HUES6 (cell line): Measurements from ENCODE around the gene CNTNAP5.

ENCODE experiments used
- H3K27ac ChIP-seq: 2 replicates; pipeline ENCODE4 v1.7.0; 2013; ENCODE audit warnings: low read depth, mild to moderate bottlenecking, low read length, inconsistent platforms
- H3K27me3 ChIP-seq: 2 replicates; pipeline ENCODE4 v1.6.1; 2013; ENCODE audit warnings: low read length; ENCODE audit not compliant: control insufficient read depth, insufficient read depth
- H3K36me3 ChIP-seq: 2 replicates; pipeline ENCODE4 v1.6.1; 2013; ENCODE audit warnings: low read length; ENCODE audit not compliant: control insufficient read depth, insufficient read depth
- H3K4me1 ChIP-seq: 2 replicates; pipeline ENCODE4 v1.6.1; 2013; ENCODE audit warnings: low read length; ENCODE audit not compliant: control insufficient read depth, insufficient read depth
- H3K4me3 ChIP-seq: 2 replicates; pipeline ENCODE4 v1.5.1; 2013; ENCODE audit warnings: low read depth, low read length
- H3K9ac ChIP-seq: one replicate; pipeline ENCODE4 v1.6.1; 2013; ENCODE audit warnings: mild to moderate bottlenecking, low read length
- H3K9me3 ChIP-seq: 2 replicates; pipeline ENCODE4 v1.6.1; 2013; ENCODE audit warnings: low read depth, low read length; ENCODE audit not compliant: control insufficient read depth, insufficient read depth

The CNTNAP5 gene

DNA sequence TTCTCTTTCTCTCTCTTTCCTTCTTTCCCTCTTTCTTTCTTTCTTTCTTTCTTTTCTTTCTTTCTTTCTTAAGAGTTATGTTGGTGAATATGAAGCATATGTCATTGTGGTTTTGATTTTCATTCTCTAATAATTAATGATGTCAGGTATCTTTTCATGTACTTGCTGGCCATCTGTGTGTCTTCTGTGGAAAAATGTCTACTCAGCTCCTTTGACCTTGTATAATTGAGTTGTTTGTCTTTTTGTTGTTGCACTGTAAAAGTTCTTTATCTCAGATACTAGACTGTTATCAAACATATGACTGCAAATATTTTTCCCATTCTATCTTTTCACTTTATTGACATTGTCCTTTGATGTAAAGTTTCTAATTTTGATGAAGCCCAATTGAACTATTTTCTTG is 645.1 kb downstream of the CNTNAP5 start:
- no peak overlapping the region for H3K4me3 ChIP-seq
- H3K4me1 ChIP-seq, result 0 out of 2 replicates have a peak, but pooled peaks cover 2% of the 10 kb centered on the region
- H3K36me3 ChIP-seq, result no peaks in the 10 kb centered on the region
- H3K9me3 ChIP-seq, result no peaks in the 10 kb centered on the region
- H3K27me3 ChIP-seq, result no peaks in the 10 kb centered on the region
- H3K27ac ChIP-seq, result no peak overlapping the region
- H3K9ac ChIP-seq, result no peak overlapping the region

DNA sequence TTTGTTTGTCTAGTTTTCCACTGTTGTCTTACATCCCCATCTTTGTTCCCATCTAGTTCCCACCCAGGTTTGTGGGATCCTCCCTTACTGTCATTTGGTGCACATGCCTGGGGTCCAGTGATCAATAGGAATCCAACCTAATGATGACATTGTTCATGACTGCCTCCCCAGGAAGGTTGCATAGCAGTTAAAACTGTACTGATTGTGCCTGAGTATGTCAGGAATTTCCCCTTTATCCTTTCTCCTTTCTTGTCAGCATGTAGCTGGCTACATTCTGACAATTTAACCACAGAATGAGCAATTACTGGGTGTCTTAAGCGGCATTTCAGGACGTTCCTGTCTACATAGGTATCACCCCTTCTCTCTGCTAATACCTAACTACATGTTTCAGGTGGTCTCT is 653.0 kb downstream of the CNTNAP5 start:
- Histone ChIP-seq H3K9me3 (peaks cover 4% of the 10 kb centered on the region; the same call in 1 of the 2 replicates), H3K4me3 (no peak overlapping the region), H3K4me1 (no peaks in the 10 kb centered on the region), H3K27ac (no peak overlapping the region), H3K9ac (no peak overlapping the region), H3K27me3 (no peaks in the 10 kb centered on the region), H3K36me3 (no peaks in the 10 kb centered on the region)

DNA sequence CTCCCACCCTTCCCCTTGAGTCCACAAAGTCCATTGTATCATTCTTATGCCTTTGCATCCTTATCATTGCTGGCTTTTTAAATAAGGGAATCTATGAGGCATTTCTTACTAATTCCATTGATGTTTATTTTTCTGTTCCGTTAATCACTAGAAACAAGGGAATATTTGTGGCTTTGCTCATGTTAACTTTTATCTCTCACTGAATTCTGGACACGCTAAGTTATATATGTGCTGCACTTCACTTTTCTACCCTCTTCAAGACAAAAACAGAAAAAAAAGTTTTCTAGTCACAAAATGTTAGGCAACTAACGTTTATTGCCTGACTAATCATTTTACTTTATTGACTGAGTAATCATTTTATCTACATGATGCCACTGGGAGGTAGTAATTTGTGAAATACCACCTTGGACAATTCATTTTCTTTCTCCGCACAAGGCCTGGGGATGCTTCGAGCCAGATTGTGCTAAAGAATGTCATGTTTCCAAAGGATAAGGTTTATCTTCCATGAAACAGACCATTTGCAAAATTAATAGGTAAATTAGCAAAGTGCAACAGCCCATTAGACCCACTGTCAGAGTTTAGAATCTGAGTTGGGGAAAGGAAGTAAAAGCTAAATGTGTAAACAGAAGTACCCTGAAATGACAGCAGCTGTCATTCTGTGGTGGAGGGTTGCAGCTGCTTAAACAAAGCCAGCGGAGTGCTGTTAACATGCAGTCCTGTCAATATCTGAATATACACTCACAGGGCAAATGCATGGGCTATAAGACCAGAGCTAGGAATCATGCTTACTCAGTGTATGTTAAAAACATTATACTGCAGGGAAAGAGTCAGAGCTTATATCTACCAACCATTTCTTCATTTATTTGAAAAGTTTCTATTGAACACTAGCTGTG is 658.7 kb downstream of the CNTNAP5 start:
- Histone ChIP-seq H3K4me1 (no peaks in the 10 kb centered on the region), H3K9me3 (0 out of 2 replicates have a peak, but pooled peaks cover 2% of the 10 kb centered on the region), H3K4me3 (no peak overlapping the region), H3K27me3 (no peaks in the 10 kb centered on the region), H3K27ac (no peak overlapping the region), H3K36me3 (no peaks in the 10 kb centered on the region), H3K9ac (no peak overlapping the region)

DNA sequence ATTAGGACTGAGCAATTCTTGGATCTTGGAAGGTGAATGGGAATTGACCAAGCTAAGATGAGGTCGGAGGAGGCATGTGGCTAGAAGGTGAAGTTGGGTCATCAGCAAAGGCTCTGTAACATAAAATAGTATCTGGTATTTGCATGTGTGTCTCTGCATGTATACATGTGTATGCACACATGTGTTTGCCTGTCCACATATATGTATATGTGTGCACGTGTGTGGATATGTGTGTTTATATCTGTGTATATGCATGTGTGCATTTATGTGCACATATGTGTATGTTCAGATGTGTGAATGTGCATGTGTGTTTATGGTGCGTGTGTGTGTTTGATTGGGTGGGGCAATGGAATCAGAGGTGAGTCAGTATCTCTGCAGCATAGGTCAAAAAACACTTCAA is 664.3 kb downstream of the CNTNAP5 start:
- H3K27ac ChIP-seq, result no peak overlapping the region
- H3K4me3 ChIP-seq, result no peak overlapping the region
- no peaks in the 10 kb centered on the region for H3K36me3 ChIP-seq
- H3K9me3 ChIP-seq, result peaks cover 2% of the 10 kb centered on the region; the same call in 1 of the 2 replicates
- no peaks in the 10 kb centered on the region for H3K4me1 ChIP-seq
- no peaks in the 10 kb centered on the region for H3K27me3 ChIP-seq
- H3K9ac ChIP-seq, result no peak overlapping the region

DNA sequence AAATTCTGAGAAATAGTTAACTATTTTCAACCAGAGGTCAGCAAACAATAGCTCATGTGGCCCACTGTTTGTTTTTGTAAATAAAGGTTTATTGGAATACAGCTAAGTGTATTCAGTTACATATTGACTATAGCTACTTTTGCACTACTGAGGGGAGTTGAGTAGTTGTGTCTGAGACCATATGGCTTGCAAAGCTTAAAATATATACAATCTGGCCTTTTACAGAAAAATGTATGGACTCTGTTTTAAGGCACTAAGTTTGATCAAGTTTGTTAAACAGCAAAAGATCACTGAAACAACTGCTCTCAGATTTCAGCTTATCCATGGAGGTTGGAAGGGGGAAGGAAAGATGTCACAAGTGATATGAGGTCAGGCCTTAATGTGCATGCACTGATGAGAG is 667.1 kb downstream of the CNTNAP5 start:
- Histone ChIP-seq H3K27ac (no peak overlapping the region), H3K36me3 (no peaks in the 10 kb centered on the region), H3K27me3 (no peaks in the 10 kb centered on the region), H3K4me1 (no peaks in the 10 kb centered on the region), H3K9ac (no peak overlapping the region), H3K9me3 (peaks cover 2% of the 10 kb centered on the region; the same call in 1 of the 2 replicates), H3K4me3 (no peak overlapping the region)

DNA sequence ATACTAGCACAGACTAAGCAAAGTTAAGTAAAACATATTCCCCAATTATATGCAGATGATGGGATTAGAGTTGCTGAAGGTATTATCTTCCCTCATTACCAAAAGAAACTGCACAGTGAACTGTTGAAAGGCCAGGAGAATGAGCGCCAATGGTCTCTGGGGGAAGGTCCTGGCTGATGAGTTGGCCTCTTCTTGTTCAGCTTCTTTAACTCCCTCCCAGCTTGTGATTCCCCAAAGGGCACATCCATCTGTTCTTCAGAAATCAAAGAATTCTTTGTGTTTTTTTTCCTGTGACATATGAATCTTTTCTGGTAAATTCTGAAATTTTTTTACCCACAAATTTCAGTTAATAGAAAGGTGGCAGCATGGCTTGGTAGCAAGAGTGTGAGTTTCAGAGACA is 667.6 kb downstream of the CNTNAP5 start:
- Histone ChIP-seq H3K27me3 (no peaks in the 10 kb centered on the region), H3K36me3 (no peaks in the 10 kb centered on the region), H3K27ac (no peak overlapping the region), H3K4me3 (no peak overlapping the region), H3K9me3 (peaks cover 2% of the 10 kb centered on the region; the same call in 1 of the 2 replicates), H3K4me1 (no peaks in the 10 kb centered on the region), H3K9ac (no peak overlapping the region)

DNA sequence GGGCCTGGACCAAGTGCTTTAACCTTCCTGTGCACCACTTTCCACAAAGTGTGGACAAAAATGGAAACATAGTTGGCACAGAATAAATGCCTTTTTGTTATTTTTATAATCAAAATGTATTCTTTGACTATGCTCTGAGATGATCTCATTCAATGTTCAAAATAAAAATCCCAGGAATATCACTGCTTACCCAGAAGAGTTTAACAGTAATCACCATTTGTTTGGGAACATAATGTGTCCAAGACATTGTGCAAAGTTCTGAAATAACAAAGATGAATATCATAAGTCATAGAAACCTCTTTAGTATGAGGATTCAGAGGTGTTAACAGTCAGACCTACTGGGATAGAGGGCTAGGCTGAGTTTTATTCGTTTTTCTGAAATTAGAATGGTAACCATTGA is 668.1 kb downstream of the CNTNAP5 start:
- H3K36me3 ChIP-seq, result no peaks in the 10 kb centered on the region
- H3K4me3 ChIP-seq, result no peak overlapping the region
- H3K27ac ChIP-seq, result no peak overlapping the region
- H3K9ac ChIP-seq, result no peak overlapping the region
- no peaks in the 10 kb centered on the region for H3K4me1 ChIP-seq
- no peaks in the 10 kb centered on the region for H3K27me3 ChIP-seq
- H3K9me3 ChIP-seq, result peaks cover 2% of the 10 kb centered on the region; the same call in 1 of the 2 replicates

DNA sequence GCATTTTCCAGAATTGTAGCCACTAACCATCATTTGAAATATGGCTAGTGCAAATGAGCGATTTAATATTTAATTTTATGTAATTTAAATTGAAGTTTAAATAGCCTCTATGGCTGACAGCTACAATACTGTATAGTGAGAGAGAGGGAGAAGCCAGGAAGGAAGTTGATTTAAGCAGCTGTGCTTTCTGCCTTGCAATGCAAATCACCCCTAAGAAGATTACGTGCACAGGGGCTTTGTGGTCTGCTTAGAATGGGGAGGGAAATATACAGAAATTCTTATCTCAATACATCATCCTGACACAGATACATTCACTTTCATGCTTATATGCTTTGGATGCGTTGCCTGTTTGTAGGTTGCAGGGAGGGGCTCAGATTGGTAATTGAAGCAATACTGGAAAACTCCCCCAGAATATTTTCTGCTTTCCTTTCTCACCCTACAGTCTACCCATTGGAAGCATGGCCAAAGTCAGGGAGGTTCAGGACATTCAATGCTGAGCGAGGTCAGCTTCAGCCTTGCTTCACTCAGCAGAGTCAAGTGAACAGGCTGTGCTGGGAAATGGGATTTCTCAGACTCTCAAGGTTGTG is 674.0 kb downstream of the CNTNAP5 start:
- H3K27me3 ChIP-seq, result no peaks in the 10 kb centered on the region
- H3K27ac ChIP-seq, result no peak overlapping the region
- H3K9ac ChIP-seq, result no peak overlapping the region
- H3K9me3 ChIP-seq, result no peaks in the 10 kb centered on the region
- no peaks in the 10 kb centered on the region for H3K36me3 ChIP-seq
- no peaks in the 10 kb centered on the region; the same call in 1 of the 2 replicates for H3K4me1 ChIP-seq
- H3K4me3 ChIP-seq, result no peak overlapping the region

DNA sequence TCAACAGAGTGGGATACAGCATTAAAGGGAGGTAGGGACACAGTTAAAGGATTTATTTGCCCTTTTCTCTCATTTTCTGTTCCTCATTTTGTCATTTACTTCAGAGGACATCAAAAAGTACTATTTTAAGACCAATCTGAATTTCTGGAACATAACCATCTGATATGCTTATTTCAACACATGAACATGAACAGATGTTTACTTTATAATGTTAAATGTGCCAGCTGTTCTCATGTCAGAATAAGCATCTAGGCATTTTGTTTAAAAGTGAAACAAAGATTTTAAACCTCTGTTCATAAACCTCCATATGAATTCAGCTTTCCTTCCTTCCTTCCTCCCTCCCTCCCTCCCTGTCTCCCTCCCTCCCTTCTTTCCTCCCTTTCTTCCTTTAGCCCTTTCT is 677.7 kb downstream of the CNTNAP5 start:
- Histone ChIP-seq H3K4me3 (no peak overlapping the region), H3K9me3 (no peaks in the 10 kb centered on the region), H3K36me3 (no peaks in the 10 kb centered on the region), H3K9ac (no peak overlapping the region), H3K27ac (no peak overlapping the region), H3K27me3 (no peaks in the 10 kb centered on the region), H3K4me1 (no peaks in the 10 kb centered on the region; the same call in 1 of the 2 replicates)

DNA sequence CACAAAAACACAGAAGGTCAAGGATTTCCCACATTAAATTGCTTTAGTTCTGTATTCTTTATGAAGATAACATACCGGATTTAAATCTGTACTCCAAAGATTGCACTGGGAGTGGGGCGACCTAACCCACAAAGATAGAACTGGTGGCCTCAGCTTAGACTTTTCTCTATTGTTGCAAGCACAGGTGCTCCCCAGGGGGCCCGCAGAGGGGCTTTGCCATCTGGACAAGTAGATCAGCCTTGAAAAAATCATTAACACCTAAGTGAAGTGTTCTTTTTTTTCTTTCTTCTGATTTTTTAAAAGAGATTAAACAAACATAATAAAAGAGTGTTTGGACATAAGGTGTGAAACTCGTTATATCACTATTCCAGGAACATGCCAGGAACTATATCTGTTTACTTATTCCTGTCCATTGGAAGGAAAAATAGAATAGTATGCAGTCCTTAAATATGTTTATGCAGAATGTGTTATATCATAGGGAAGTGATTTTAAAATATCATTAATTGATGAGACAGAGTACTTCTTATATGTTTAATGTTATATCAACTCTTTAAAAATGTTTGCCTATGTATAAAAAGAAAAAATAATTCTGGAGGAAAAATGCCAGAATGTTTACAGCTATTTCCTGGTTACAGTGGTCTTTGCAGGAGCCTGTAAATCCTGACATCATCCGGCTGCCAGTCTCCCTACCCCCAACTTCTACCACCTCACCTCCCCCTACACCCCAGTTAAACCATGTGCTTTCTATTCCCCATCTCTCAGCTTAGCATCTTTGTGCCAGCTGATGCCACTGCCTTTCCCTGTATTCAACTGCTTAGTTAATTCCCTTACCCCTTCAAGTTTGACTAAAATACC is 679.2 kb downstream of the CNTNAP5 start:
- no peak overlapping the region for H3K27ac ChIP-seq
- H3K9me3 ChIP-seq, result no peaks in the 10 kb centered on the region
- H3K27me3 ChIP-seq, result no peaks in the 10 kb centered on the region
- H3K4me1 ChIP-seq, result no peaks in the 10 kb centered on the region; the same call in 1 of the 2 replicates
- no peaks in the 10 kb centered on the region for H3K36me3 ChIP-seq
- H3K9ac ChIP-seq, result no peak overlapping the region
- H3K4me3 ChIP-seq, result no peak overlapping the region
